ENCODE results near the gene VSTM2L. TPM values are rescaled to one million over a fixed set of nuclear protein-coding genes. Genes with fewer than 3 reads are reported as not detected.

The VSTM2L gene
- total and polyA plus RNA-seq, 12 donors, result 1.8 to 17.2 (median 8.9) TPM

DNA sequence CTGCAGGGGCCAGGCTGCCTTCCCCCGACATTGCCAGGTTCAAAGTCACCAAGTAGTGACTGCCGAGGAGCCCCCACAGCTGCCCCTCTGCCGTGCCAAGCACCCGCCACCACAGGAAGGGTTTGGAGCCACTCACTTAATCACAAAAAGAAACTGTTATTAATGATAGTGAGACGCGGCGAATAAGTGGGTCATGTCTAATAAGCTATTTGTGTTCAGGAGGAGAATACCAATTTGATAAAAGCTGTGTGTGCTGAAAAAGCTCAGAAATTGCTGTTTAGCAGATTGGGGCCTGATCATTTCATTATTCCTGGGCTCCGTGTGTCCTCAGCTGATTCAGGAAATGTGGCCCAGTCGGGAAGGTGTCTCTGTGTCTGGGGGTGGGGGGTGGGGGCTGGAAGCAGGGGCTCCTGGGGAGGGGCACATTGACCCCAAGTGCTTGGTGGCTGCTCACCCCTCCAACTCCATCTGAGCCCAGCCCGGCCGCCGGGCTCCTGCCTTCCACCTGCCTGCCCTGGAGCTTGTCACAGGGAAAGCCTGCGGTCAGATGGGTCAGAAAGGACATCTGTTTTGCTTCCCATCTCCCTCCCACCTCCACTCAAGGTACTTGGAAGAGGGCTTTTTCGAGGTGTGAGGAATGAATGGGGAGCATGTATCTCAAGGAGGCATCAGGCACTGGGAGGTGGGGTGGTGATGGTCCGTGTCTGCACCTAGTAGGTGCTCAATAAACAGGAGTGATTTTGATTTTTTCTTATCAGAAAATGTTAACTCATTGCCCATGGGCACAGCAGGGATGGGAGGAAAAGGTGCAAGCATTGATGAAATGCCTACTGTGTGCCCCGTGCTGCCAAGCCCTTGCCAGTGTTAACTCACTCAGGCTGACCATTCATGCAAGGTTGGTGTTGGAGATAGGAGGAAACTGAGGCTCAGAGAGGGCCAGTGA, 3.0 kb downstream of the VSTM2L start:
- H3K9me3 ChIP-seq, result no peaks in the 10 kb centered on the region
- no peak for ATAC-seq
- no peak for TF ChIP-seq CTCF (IDR thresholded peaks at IDR 0.05)
- intact Hi-C loops (cut with DNase I), result loop anchor here in 3 of 10 donors (10.0 kb wide), 3 partner anchors 89 to 319 kb away; no protein-coding TSS in a partner anchor
- no peaks in the 10 kb centered on the region for H3K36me3 ChIP-seq
- 69 to 71% methylated on average over 16 of the region's 16 CpGs for WGBS, 2 donors
- DNase-seq, result no peak
- peaks cover 0 to 18% (median 8%) of the 10 kb centered on the region in 9 donors for H3K4me1 ChIP-seq
- no peak overlapping the region for H3K4me3 ChIP-seq
- H3K27ac ChIP-seq, result no peak overlapping the region
- peaks cover 9 to 91% (median 84%) of the 10 kb centered on the region in 7 donors for H3K27me3 ChIP-seq

DNA sequence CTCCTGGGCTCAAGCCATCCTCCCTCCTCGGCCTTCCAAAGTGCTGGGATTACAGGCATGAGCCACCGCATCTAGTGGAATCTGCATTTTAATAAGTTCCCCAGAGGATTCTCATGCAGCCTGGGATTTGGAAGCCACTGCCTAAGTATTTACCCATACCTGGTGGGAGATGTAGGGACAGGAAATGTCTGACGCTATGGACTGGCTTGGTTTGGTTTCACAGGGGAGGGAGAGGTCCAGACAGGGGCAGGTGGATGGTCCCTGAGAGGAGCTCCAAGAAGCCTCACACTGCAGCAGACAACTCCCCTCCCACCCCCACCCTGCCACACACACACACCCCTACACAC, 4.4 kb downstream of the VSTM2L start:
- H3K27me3 ChIP-seq, result peaks cover 9 to 90% (median 84%) of the 10 kb centered on the region in 7 donors
- WGBS, 2 donors, result 40 to 45% methylated on average over 3 of the region's 3 CpGs

DNA sequence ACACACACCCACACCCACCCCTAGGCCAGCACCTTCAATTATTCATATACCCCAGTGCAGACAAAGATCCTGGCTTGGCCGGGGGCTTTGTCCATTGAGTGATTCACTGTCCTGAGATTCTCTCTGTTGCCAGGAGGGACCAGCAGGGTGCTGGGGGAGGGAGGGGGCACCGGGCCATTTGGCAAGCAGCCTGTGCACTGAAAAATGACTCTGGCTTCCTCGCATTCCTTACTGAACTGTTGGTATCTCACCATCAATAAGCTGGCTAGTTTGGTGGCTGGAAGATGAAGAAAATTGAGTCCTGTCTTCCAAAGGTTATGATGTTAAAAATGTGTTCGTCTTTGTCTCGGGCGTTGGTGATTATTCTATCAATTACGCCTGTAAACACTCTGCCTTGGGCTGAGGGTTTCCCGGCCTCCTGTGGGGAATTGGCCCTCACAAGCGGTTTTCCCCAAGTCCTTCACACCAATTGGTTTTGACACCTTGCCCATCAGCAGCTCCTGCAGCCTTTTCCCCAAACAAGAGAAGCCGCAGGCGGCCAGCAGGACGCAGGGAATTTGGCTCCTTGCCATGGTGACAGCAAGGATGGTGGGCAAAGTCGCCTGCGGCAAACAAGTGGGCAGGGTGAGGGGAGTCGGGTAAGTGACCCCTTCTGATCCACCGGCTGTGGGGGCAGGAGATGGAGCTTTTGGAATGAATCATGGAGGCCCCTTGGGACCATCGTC, 4.9 kb downstream of the VSTM2L start:
- DNase-seq (no peak), ATAC-seq (peak in 1 of 8 donors; percentile 37)
- H3K27me3 ChIP-seq, result peaks cover 5 to 90% (median 82%) of the 10 kb centered on the region in 7 donors
- intact Hi-C loops (cut with DNase I), result loop anchor here in 3 of 10 donors (10.0 kb wide), 3 partner anchors 87 to 317 kb away; no protein-coding TSS in a partner anchor
- H3K4me1 ChIP-seq, result peaks cover 0 to 11% (median 2%) of the 10 kb centered on the region in 9 donors
- WGBS, 2 donors, result 28 to 33% methylated on average over 17 of the region's 17 CpGs
- H3K4me3 ChIP-seq, result no peak overlapping the region
- TF ChIP-seq CTCF (IDR thresholded peaks at IDR 0.05), result no peak
- no peaks in the 10 kb centered on the region for H3K36me3 ChIP-seq
- no peaks in the 10 kb centered on the region for H3K9me3 ChIP-seq
- no peak overlapping the region for H3K27ac ChIP-seq

More for the DNA sequence above, 4.4 kb downstream of the VSTM2L start:
- intact Hi-C loops (cut with DNase I), result loop anchor here in 3 of 10 donors (10.0 kb wide), 3 partner anchors 87 to 317 kb away; no protein-coding TSS in a partner anchor
- H3K36me3 ChIP-seq, result no peaks in the 10 kb centered on the region
- H3K4me1 ChIP-seq, result peaks cover 0 to 16% (median 7%) of the 10 kb centered on the region in 9 donors
- DNase-seq, result no peak
- no peaks in the 10 kb centered on the region for H3K9me3 ChIP-seq
- no peak overlapping the region for H3K27ac ChIP-seq
- no peak for TF ChIP-seq CTCF (IDR thresholded peaks at IDR 0.05)
- H3K4me3 ChIP-seq, result no peak overlapping the region
- ATAC-seq, result no peak

GRCh38 chr20:37911261-37911660, 8.3 kb downstream of the VSTM2L start:
- H3K27ac ChIP-seq, result no peak overlapping the region

More at GRCh38 chr20:37911261-37911660, 8.3 kb downstream of the VSTM2L start:
- 55 to 61% methylated on average over 9 of the region's 9 CpGs for WGBS, 2 donors
- TF ChIP-seq CTCF (IDR thresholded peaks at IDR 0.05), result no peak
- peaks cover 0 to 20% (median 14%) of the 10 kb centered on the region in 9 donors for H3K4me1 ChIP-seq
- H3K36me3 ChIP-seq, result no peaks in the 10 kb centered on the region
- H3K9me3 ChIP-seq, result no peaks in the 10 kb centered on the region
- H3K27me3 ChIP-seq, result peaks cover 0 to 90% (median 79%) of the 10 kb centered on the region in 7 donors
- no peak for DNase-seq
- intact Hi-C loops (cut with DNase I), result no loop called here
- no peak for ATAC-seq
- no peak overlapping the region for H3K4me3 ChIP-seq
